Measurements from ENCODE around the gene CNN2.

The CNN2 gene

GRCh38 chr19:995051-995827, 31.2 kb upstream of the CNN2 start:
- H3K9me3 ChIP-seq (ENCODE audit: control insufficient read depth, low read length): no peaks in the 10 kb centered on the region
- no peak overlapping the region for H3K4me3 ChIP-seq (ENCODE audit: insufficient read depth, low read depth, low read length, poor library complexity, severe bottlenecking)
- H3K27ac ChIP-seq (ENCODE audit: insufficient read depth, low read length, poor library complexity, severe bottlenecking): no peak overlapping the region
- H3K27me3 ChIP-seq (replicated peaks; ENCODE audit: control insufficient read depth, insufficient read depth, low read length, poor library complexity, severe bottlenecking): peaks cover 7% of the 10 kb centered on the region
- peaks cover 11% of the 10 kb centered on the region for H3K4me1 ChIP-seq (ENCODE audit: control insufficient read depth, insufficient read depth, low read length, poor library complexity, severe bottlenecking)
- H3K36me3 ChIP-seq (ENCODE audit: control insufficient read depth, insufficient read depth, low read length): peaks cover 9% of the 10 kb centered on the region
- DNase-seq: no peak

- peaks cover 14% of the 10 kb centered on the region for H3K27me3 ChIP-seq (replicated peaks; ENCODE audit: control insufficient read depth, insufficient read depth, low read length, poor library complexity, severe bottlenecking)
- peaks cover 9% of the 10 kb centered on the region for H3K36me3 ChIP-seq (ENCODE audit: control insufficient read depth, insufficient read depth, low read length)
- peak; percentile 74 to 93 (median 92) for DNase-seq
- peak overlapping the region; percentile 21 for H3K4me3 ChIP-seq (ENCODE audit: insufficient read depth, low read depth, low read length, poor library complexity, severe bottlenecking)
- H3K9me3 ChIP-seq (ENCODE audit: control insufficient read depth, low read length): no peaks in the 10 kb centered on the region
- peaks cover 18% of the 10 kb centered on the region for H3K4me1 ChIP-seq (ENCODE audit: control insufficient read depth, insufficient read depth, low read length, poor library complexity, severe bottlenecking)
- H3K27ac ChIP-seq (ENCODE audit: insufficient read depth, low read length, poor library complexity, severe bottlenecking): no peak overlapping the region
Observed at GRCh38 chr19:996051-996838, 30.2 kb upstream of the CNN2 start.

- Histone ChIP-seq H3K4me3 (ENCODE audit: insufficient read depth, low read depth, low read length, poor library complexity, severe bottlenecking) (no peak overlapping the region), H3K27me3 (replicated peaks; ENCODE audit: control insufficient read depth, insufficient read depth, low read length, poor library complexity, severe bottlenecking) (peaks cover 18% of the 10 kb centered on the region)
Observed at GRCh38 chr19:998064-998463, 28.3 kb upstream of the CNN2 start.

GRCh38 chr19:999379-999719, 27.1 kb upstream of the CNN2 start:
- peaks cover 18% of the 10 kb centered on the region for H3K27me3 ChIP-seq (replicated peaks; ENCODE audit: control insufficient read depth, insufficient read depth, low read length, poor library complexity, severe bottlenecking)
- no peak overlapping the region for H3K4me3 ChIP-seq (ENCODE audit: insufficient read depth, low read depth, low read length, poor library complexity, severe bottlenecking)
- H3K36me3 ChIP-seq (ENCODE audit: control insufficient read depth, insufficient read depth, low read length): no peaks in the 10 kb centered on the region
- no peaks in the 10 kb centered on the region for H3K9me3 ChIP-seq (ENCODE audit: control insufficient read depth, low read length)
- peaks cover 24% of the 10 kb centered on the region for H3K4me1 ChIP-seq (ENCODE audit: control insufficient read depth, insufficient read depth, low read length, poor library complexity, severe bottlenecking)
- no peak for DNase-seq
- no peak overlapping the region for H3K27ac ChIP-seq (ENCODE audit: insufficient read depth, low read length, poor library complexity, severe bottlenecking)

More at GRCh38 chr19:998064-998463, 28.3 kb upstream of the CNN2 start:
- Histone ChIP-seq H3K27ac (ENCODE audit: insufficient read depth, low read length, poor library complexity, severe bottlenecking) (no peak overlapping the region), H3K4me1 (ENCODE audit: control insufficient read depth, insufficient read depth, low read length, poor library complexity, severe bottlenecking) (peaks cover 24% of the 10 kb centered on the region), H3K36me3 (ENCODE audit: control insufficient read depth, insufficient read depth, low read length) (peaks cover 4% of the 10 kb centered on the region), H3K9me3 (ENCODE audit: control insufficient read depth, low read length) (no peaks in the 10 kb centered on the region)
- no peak for DNase-seq

GRCh38 chr19:1000095-1000494, 26.3 kb upstream of the CNN2 start, which contains the start of gene GRIN3B:
TSS of gene GRIN3B (plus strand) at chr19:1000419. CDS start at chr19:1000438, 19 bp downstream.
- Histone ChIP-seq H3K4me1 (ENCODE audit: control insufficient read depth, insufficient read depth, low read length, poor library complexity, severe bottlenecking) (peaks cover 24% of the 10 kb centered on the region), H3K27me3 (replicated peaks; ENCODE audit: control insufficient read depth, insufficient read depth, low read length, poor library complexity, severe bottlenecking) (peaks cover 18% of the 10 kb centered on the region), H3K27ac (ENCODE audit: insufficient read depth, low read length, poor library complexity, severe bottlenecking) (peak within 1 kb of the TSS; percentile 4), H3K36me3 (ENCODE audit: control insufficient read depth, insufficient read depth, low read length) (no peaks in the 10 kb centered on the region), H3K4me3 (ENCODE audit: insufficient read depth, low read depth, low read length, poor library complexity, severe bottlenecking) (no peak within 1 kb of the TSS), H3K9me3 (ENCODE audit: control insufficient read depth, low read length) (no peaks in the 10 kb centered on the region)
- DNase-seq: peak; percentile 42 to 47 (median 46)

GRCh38 chr19:1000591-1001537, 25.5 kb upstream of the CNN2 start:
- Histone ChIP-seq H3K36me3 (ENCODE audit: control insufficient read depth, insufficient read depth, low read length) (no peaks in the 10 kb centered on the region), H3K27me3 (replicated peaks; ENCODE audit: control insufficient read depth, insufficient read depth, low read length, poor library complexity, severe bottlenecking) (peaks cover 18% of the 10 kb centered on the region), H3K27ac (ENCODE audit: insufficient read depth, low read length, poor library complexity, severe bottlenecking) (peak overlapping the region; percentile 4), H3K9me3 (ENCODE audit: control insufficient read depth, low read length) (no peaks in the 10 kb centered on the region), H3K4me1 (ENCODE audit: control insufficient read depth, insufficient read depth, low read length, poor library complexity, severe bottlenecking) (peaks cover 21% of the 10 kb centered on the region), H3K4me3 (ENCODE audit: insufficient read depth, low read depth, low read length, poor library complexity, severe bottlenecking) (no peak overlapping the region)
- DNase-seq: no peak

GRCh38 chr19:1001538-1002166, 24.8 kb upstream of the CNN2 start:
- Histone ChIP-seq H3K4me1 (ENCODE audit: control insufficient read depth, insufficient read depth, low read length, poor library complexity, severe bottlenecking) (peaks cover 14% of the 10 kb centered on the region), H3K27me3 (replicated peaks; ENCODE audit: control insufficient read depth, insufficient read depth, low read length, poor library complexity, severe bottlenecking) (peaks cover 18% of the 10 kb centered on the region), H3K27ac (ENCODE audit: insufficient read depth, low read length, poor library complexity, severe bottlenecking) (peak overlapping the region; percentile 4), H3K36me3 (ENCODE audit: control insufficient read depth, insufficient read depth, low read length) (no peaks in the 10 kb centered on the region), H3K9me3 (ENCODE audit: control insufficient read depth, low read length) (no peaks in the 10 kb centered on the region), H3K4me3 (ENCODE audit: insufficient read depth, low read depth, low read length, poor library complexity, severe bottlenecking) (no peak overlapping the region)
- peak; percentile 37 to 50 (median 43) for DNase-seq

GRCh38 chr19:1002600-1002999, 23.8 kb upstream of the CNN2 start:
- no peak for DNase-seq
- no peaks in the 10 kb centered on the region for H3K9me3 ChIP-seq (ENCODE audit: control insufficient read depth, low read length)
- H3K36me3 ChIP-seq (ENCODE audit: control insufficient read depth, insufficient read depth, low read length): no peaks in the 10 kb centered on the region
- no peak overlapping the region for H3K27ac ChIP-seq (ENCODE audit: insufficient read depth, low read length, poor library complexity, severe bottlenecking)
- H3K4me1 ChIP-seq (ENCODE audit: control insufficient read depth, insufficient read depth, low read length, poor library complexity, severe bottlenecking): peaks cover 14% of the 10 kb centered on the region
- no peak overlapping the region for H3K4me3 ChIP-seq (ENCODE audit: insufficient read depth, low read depth, low read length, poor library complexity, severe bottlenecking)
- peaks cover 18% of the 10 kb centered on the region for H3K27me3 ChIP-seq (replicated peaks; ENCODE audit: control insufficient read depth, insufficient read depth, low read length, poor library complexity, severe bottlenecking)

GRCh38 chr19:1003283-1003682, 23.1 kb upstream of the CNN2 start:
- no peak overlapping the region for H3K4me3 ChIP-seq (ENCODE audit: insufficient read depth, low read depth, low read length, poor library complexity, severe bottlenecking)
- peaks cover 18% of the 10 kb centered on the region for H3K27me3 ChIP-seq (replicated peaks; ENCODE audit: control insufficient read depth, insufficient read depth, low read length, poor library complexity, severe bottlenecking)
- H3K9me3 ChIP-seq (ENCODE audit: control insufficient read depth, low read length): no peaks in the 10 kb centered on the region
- no peak for DNase-seq
- H3K27ac ChIP-seq (ENCODE audit: insufficient read depth, low read length, poor library complexity, severe bottlenecking): no peak overlapping the region
- no peaks in the 10 kb centered on the region for H3K36me3 ChIP-seq (ENCODE audit: control insufficient read depth, insufficient read depth, low read length)
- H3K4me1 ChIP-seq (ENCODE audit: control insufficient read depth, insufficient read depth, low read length, poor library complexity, severe bottlenecking): peaks cover 14% of the 10 kb centered on the region
